Astrocyte of the spinal cord (primary cell): ENCODE results near the gene FOXC1.

Experiments
- DNase-seq: peaks from one replicate; pipeline ENCODE4 v3.0.0; 2011; ENCODE audit warnings: low read depth, low spot score
- H3K4me3 ChIP-seq: 2 replicates; pipeline ENCODE4 v1.5.1; 2011; ENCODE audit warnings: low read depth, mild to moderate bottlenecking, low read length, moderate library complexity
- in situ Hi-C: cut with HindIII; loops from 2 replicates; pipeline ENCODE4 v1.10.0; 2017; ENCODE audit warnings: low sequenced_read_pairs
- TF ChIP-seq, protein P1 (sequence below): IDR thresholded peaks from 2 replicates; pipeline ENCODE4 v1.5.1; 2012; ENCODE audit warnings: low read depth, mild to moderate bottlenecking, low read length, inconsistent platforms

Gene FOXC1

DNA sequence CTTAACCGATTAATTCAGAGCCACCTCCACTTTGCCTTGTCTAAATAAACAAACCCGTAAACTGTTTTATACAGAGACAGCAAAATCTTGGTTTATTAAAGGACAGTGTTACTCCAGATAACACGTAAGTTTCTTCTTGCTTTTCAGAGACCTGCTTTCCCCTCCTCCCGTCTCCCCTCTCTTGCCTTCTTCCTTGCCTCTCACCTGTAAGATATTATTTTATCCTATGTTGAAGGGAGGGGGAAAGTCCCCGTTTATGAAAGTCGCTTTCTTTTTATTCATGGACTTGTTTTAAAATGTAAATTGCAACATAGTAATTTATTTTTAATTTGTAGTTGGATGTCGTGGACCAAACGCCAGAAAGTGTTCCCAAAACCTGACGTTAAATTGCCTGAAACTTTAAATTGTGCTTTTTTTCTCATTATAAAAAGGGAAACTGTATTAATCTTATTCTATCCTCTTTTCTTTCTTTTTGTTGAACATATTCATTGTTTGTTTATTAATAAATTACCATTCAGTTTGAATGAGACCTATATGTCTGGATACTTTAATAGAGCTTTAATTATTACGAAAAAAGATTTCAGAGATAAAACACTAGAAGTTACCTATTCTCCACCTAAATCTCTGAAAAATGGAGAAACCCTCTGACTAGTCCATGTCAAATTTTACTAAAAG lies 2.7 kb downstream of the FOXC1 start:
- in situ Hi-C loops, result no loop called here
- peak overlapping the region; percentile 62 for H3K4me3 ChIP-seq
- DNase-seq, result no peak
- TF ChIP-seq, protein P1, sequence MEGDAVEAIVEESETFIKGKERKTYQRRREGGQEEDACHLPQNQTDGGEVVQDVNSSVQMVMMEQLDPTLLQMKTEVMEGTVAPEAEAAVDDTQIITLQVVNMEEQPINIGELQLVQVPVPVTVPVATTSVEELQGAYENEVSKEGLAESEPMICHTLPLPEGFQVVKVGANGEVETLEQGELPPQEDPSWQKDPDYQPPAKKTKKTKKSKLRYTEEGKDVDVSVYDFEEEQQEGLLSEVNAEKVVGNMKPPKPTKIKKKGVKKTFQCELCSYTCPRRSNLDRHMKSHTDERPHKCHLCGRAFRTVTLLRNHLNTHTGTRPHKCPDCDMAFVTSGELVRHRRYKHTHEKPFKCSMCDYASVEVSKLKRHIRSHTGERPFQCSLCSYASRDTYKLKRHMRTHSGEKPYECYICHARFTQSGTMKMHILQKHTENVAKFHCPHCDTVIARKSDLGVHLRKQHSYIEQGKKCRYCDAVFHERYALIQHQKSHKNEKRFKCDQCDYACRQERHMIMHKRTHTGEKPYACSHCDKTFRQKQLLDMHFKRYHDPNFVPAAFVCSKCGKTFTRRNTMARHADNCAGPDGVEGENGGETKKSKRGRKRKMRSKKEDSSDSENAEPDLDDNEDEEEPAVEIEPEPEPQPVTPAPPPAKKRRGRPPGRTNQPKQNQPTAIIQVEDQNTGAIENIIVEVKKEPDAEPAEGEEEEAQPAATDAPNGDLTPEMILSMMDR, result no peak

- DNase-seq, result no peak
- TF ChIP-seq, protein P1, result no peak
- H3K4me3 ChIP-seq, result peak overlapping the region; percentile 62
- in situ Hi-C loops, result no loop called here
These were observed 3.2 kb downstream of the FOXC1 start for GRCh38 chr6:1612974-1613306.

DNA sequence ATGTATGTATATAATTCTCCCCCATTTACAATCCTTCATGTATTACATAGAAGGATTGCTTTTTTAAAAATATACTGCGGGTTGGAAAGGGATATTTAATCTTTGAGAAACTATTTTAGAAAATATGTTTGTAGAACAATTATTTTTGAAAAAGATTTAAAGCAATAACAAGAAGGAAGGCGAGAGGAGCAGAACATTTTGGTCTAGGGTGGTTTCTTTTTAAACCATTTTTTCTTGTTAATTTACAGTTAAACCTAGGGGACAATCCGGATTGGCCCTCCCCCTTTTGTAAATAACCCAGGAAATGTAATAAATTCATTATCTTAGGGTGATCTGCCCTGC lies 3.6 kb downstream of the FOXC1 start:
- peak overlapping the region; percentile 62 for H3K4me3 ChIP-seq
- in situ Hi-C loops, result no loop called here
- no peak for DNase-seq

DNA sequence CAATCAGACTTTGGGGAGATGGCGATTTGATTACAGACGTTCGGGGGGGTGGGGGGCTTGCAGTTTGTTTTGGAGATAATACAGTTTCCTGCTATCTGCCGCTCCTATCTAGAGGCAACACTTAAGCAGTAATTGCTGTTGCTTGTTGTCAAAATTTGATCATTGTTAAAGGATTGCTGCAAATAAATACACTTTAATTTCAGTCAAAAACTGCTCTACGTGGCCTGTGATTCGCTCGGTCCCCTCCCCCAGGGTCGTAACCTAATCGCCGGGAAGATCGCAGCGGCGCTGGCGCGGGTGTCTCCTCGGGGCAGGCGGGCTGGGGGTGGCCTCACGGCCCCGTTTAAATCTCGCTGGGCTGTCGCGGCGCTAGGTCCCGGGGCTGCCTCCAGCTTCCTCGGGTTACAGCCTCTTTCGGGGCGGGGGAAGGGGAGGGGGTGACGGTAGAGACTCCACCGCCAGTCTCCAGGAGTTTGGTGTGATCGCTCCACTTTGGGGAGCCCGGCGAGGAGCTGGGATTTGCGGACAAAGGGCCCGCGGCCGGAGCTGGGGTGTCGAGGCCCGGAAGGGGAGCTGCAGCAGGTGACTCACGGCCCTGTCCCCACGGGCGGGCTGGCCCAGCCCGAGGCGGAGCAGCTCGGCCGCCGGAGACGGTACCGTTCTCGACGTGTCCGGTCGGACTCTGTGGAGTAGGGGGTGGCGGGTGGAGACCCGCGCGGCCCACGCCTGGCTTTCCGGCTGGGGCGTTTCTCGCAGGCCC lies 4.2 kb downstream of the FOXC1 start:
- TF ChIP-seq, protein P1, result no peak
- DNase-seq, result no peak
- peak overlapping the region; percentile 62 for H3K4me3 ChIP-seq
- in situ Hi-C loops, result no loop called here

More for the DNA sequence above, 3.6 kb downstream of the FOXC1 start:
- TF ChIP-seq, protein P1, result no peak

GRCh38 chr6:1614448-1615150 lies 4.9 kb downstream of the FOXC1 start:
- H3K4me3 ChIP-seq, result peak overlapping the region; percentile 62
- in situ Hi-C loops, result no loop called here
- no peak for DNase-seq
- TF ChIP-seq, protein P1, result no peak

- peak overlapping the region; percentile 62 for H3K4me3 ChIP-seq
- no peak for DNase-seq
- in situ Hi-C loops, result no loop called here
- TF ChIP-seq, protein P1, result no peak
These were observed 5.6 kb downstream of the FOXC1 start for GRCh38 chr6:1615151-1615852.
